GM20431 (cell line): Measurements from ENCODE around the gene CDKN2B-AS1.

Source experiments
- in situ Hi-C: fragments of 300-500 bp; cut with MseI, MboI; formaldehyde crosslinking; loops from one replicate; pipeline ENCODE4 v1.15.0; 2020; ENCODE audit warnings: low sequenced_read_pairs; ENCODE audit not compliant: unreplicated experiment

The CDKN2B-AS1 gene

GRCh38 chr9:22065431-22066200, 71.0 kb downstream of the CDKN2B-AS1 start:
- in situ Hi-C loops, result no loop called here

GRCh38 chr9:22067196-22067595, 72.6 kb downstream of the CDKN2B-AS1 start:
- in situ Hi-C loops, result no loop called here

DNA sequence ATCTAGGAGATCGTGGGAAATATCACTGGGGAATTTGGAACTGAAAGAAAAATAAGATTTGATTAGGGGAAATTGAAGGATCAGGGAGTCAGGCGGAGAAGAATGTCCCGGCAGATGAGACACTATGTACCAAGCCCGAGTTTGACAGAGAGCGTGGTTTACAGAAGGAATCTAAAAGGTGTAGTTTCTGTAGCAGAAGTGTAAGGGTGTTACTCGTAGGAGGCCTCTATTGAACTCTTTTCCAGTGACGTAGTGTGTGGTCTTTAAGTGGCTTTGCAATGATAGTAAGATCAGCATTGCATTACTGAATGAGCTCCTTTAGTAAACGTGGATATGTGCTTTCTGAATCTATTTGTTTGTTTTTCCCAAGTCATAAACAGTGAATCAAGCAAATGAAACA, 73.8 kb downstream of the CDKN2B-AS1 start:
- in situ Hi-C loops, result no loop called here

- in situ Hi-C loops, result no loop called here
Measured at GRCh38 chr9:22073349-22073748, 78.8 kb downstream of the CDKN2B-AS1 start.

DNA sequence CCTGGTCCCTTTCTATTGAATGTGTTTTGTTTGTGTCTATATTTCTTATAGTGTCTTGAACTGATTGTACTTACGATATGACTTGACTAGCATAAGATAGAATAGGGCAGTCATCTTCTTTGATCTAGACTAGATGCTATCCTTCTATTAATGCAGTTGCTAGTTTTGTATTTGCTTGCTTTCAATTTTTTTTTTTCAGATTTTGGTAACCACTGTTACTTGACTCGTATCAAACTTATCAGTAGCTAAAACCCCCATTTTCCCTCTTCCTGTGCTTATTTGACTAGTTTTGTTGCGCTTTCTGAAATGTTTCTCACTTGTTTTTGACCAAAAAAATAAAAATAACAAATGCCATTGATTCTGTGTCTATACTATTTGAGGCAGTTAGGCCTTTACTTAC, 83.5 kb downstream of the CDKN2B-AS1 start:
- in situ Hi-C loops, result no loop called here

GRCh38 chr9:22079873-22080341, 85.3 kb downstream of the CDKN2B-AS1 start:
- in situ Hi-C loops, result no loop called here

DNA sequence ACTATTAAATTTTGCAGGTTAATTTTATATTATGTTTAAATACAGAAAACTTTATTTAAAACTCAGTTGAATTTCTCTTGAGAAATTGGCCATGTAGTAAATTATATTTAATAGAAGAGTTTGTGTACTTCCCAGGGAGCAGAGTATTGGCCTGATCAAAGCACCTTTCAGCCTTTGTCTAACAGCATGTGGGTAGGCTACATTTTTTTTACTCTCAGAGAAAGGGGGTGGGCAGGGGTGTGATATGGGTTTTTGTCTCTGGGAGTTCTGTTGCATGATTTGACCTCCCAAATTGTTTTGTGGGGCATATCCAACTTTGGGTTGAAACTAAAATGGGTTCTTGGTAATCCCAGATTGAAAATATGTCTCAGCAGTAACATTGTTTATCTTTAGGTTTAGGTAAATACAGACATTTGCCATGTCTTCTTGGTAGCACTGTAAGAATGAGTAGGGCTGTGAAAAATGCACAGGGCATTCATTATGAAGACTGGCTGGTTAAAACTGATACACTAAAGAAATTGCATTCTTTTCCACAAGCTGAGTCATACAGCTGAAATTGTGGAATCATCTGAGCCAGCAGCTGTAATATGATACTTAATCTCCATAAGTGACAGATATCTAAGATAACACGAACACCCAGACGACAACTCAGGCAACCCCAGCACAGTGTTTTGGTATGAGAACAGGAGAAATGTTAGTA, 89.9 kb downstream of the CDKN2B-AS1 start:
- in situ Hi-C loops, result no loop called here

DNA sequence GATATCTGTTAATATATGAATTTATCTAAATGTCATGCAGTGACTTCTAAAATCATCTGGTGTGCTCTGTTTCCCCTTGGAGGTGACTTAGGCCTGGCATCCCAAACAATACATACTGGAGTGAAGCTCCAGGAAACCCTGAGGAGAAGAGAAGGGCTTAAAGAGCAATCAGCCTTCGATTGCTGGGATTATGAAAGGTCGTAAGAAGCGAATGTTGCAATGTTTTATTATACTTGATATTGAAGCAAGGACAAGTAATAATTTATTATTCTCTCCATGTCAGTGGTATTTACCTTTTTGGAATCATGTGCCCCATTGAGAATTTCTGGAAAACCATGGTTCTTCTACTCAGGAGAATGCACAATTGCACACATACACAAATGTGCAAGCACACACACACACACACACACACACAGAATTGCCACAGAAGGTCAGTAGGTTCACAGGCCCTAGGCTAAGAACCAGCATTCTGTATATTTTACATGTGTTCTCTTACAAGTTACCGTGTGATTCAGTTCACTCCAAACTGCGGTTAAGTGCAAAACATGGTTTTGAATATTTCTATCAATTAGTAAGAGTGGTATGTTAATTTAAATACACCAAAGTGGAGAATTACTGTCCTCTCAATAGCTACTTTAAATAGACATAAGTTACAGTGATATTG, 93.6 kb downstream of the CDKN2B-AS1 start:
- in situ Hi-C loops, result no loop called here

DNA sequence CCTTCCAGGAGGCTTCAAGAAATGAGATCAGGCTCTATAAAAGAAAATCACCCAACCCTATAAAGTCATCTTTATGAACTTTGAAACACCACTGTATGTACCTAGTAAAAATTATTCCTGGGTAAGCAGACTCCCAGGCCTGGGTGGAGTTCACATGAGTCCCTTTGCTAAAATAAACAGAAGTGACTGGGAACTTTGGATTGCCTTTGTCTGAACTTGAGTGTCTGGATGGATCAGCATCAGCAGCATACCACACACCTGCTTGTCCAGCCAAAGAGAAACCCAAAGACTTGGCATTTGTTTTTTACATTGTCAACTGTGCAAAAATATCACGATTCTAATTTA, 94.1 kb downstream of the CDKN2B-AS1 start:
- in situ Hi-C loops, result no loop called here

GRCh38 chr9:22097707-22098106, 103.1 kb downstream of the CDKN2B-AS1 start:
- in situ Hi-C loops, result no loop called here

GRCh38 chr9:22098643-22099332, 104.2 kb downstream of the CDKN2B-AS1 start:
- in situ Hi-C loops, result no loop called here

DNA sequence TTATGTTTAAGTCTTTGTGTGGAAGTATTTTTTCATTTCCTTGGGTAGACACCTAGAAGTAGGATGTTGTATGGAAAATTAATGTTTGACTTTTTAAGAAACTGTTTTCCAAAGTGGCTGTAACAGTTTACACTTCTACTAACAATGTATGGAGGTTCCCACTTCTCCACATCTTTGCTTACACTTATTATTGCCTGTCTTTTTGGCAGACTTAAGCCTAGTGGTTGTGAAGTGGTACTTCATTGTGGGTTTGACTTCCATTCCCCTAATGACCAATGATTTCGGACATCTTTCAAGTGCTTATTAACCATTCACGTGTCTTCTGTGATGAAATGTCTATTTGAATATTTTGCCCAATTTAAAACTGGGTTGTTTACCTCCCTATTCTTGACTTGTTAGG, 106.0 kb downstream of the CDKN2B-AS1 start:
- in situ Hi-C loops, result no loop called here

DNA sequence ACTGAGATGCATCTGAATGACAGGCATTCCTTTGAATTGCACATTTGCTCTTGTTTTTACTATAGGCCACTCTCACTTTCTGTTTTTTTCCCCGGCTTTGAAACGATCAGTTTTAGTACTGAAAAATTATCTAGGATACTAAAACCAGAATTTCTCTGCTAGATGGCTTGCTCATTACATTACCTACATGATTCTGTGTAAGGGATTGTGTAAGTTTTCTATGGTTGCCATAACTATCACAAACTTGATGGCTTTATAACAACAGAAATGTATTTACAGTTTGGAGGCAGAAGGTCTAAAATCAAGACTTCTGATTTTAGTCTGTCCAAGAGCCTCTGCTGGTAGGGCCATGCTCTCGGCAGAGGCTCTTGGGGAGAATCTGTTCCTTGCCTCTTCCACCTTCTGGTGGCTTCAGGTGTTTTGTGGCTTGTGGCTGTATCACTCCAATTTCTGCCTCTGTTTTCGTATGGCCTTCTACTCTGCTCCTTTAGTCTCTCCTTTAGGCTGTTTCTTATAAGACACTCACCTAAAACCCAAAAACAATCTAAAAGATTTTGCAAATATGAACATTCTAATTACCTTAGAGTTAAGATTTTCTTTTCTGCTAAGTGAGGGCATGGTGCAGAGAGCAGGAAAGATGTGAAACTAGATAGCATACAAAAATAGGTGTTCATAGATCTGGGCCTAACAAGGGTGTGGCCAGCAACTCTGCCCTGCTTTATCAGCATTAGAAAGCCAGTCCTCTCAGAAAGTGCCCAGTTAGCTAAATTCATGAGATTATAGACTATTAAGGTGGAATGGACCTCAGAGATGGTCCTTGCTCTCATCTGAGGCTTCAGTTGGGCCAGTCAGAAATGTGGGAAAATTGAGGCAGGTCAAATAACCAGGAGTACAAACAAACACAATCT, 107.8 kb downstream of the CDKN2B-AS1 start:
- in situ Hi-C loops, result no loop called here

GRCh38 chr9:22103685-22104575, 109.3 kb downstream of the CDKN2B-AS1 start:
- in situ Hi-C loops, result no loop called here

- in situ Hi-C loops, result no loop called here
Measured at GRCh38 chr9:22105005-22105722, 110.6 kb downstream of the CDKN2B-AS1 start.

DNA sequence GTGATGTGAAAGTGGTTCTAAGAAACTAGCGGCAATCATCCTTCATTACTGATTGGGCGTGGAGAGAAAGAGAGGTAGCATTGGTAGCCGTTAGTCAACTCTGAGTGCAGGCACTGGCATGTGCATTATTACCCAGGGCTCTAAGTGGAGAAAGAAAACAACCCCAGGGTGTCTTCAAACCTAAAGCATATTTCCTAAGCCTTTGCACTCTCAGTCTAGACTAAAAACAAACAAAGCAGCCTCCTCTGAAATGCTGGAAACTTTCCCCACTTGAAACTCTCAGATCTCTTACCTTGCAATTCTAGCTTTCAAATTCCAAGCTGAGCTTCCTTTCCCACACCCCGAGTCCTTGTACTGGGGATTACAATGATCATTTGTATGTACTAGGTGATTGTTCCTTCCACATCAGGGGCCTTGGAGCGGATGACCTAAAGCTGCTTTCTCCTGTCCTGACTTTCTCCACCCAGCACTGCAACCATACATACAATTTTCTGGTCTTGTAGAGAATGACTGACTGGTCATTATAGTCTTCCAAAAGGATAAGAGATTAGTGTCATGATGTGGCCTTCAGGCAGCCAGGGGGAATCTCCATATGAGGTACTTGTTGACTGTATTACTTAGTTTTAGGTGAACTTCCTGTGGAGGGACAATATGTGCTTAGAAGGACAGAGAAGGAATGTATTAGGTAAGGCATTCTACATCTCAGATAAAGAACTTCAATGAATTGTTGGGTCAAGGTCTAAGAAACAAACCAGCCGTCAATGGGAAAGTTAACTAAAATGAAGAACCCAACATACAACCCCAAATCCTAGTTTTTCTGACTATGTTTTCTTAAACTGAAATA, 112.8 kb downstream of the CDKN2B-AS1 start:
- in situ Hi-C loops, result no loop called here
